ENCODE data around the gene SERHL2.

SERHL2 gene

GRCh38 chr22:42519525-42520401 lies 34.0 kb upstream of the SERHL2 start, which contains the start of gene RRP7A:
Gene RRP7A, minus strand, starts transcription at chr22:42519796. Its CDS starts 10 bp downstream, at chr22:42519786.
- Histone ChIP-seq H3K27me3 (ENCODE audit: insufficient read depth, poor library complexity, severe bottlenecking) (no peaks in the 10 kb centered on the region), H3K27ac (replicated peaks) (peak within 1 kb of the TSS; percentile 81), H3K4me3 (replicated peaks; ENCODE audit: insufficient read depth, low read length) (peak within 1 kb of the TSS; percentile 85)
- TF ChIP-seq POLR2AphosphoS5 (IDR thresholded peaks at IDR 0.05; ENCODE audit: low read depth) (peak; percentile 55; the same call in 1 of the 2 replicates), REST (IDR thresholded peaks at IDR 0.05; ENCODE audit: insufficient replicate concordance, low read depth) (peak; percentile 51), SPI1 (IDR thresholded peaks at IDR 0.05; ENCODE audit: borderline replicate concordance, low read depth) (peak; percentile 82), GABPA (IDR thresholded peaks at IDR 0.05; ENCODE audit: low read depth) (no peak)
- TF ChIP-seq, protein P1, sequence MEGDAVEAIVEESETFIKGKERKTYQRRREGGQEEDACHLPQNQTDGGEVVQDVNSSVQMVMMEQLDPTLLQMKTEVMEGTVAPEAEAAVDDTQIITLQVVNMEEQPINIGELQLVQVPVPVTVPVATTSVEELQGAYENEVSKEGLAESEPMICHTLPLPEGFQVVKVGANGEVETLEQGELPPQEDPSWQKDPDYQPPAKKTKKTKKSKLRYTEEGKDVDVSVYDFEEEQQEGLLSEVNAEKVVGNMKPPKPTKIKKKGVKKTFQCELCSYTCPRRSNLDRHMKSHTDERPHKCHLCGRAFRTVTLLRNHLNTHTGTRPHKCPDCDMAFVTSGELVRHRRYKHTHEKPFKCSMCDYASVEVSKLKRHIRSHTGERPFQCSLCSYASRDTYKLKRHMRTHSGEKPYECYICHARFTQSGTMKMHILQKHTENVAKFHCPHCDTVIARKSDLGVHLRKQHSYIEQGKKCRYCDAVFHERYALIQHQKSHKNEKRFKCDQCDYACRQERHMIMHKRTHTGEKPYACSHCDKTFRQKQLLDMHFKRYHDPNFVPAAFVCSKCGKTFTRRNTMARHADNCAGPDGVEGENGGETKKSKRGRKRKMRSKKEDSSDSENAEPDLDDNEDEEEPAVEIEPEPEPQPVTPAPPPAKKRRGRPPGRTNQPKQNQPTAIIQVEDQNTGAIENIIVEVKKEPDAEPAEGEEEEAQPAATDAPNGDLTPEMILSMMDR (IDR thresholded peaks at IDR 0.05; ENCODE audit: insufficient read depth, low read length), result no peak
- DNase-seq (ENCODE audit: low read depth in 1 of 2, low spot score in 1 of 2), result peak; percentile 65 to 66

DNA sequence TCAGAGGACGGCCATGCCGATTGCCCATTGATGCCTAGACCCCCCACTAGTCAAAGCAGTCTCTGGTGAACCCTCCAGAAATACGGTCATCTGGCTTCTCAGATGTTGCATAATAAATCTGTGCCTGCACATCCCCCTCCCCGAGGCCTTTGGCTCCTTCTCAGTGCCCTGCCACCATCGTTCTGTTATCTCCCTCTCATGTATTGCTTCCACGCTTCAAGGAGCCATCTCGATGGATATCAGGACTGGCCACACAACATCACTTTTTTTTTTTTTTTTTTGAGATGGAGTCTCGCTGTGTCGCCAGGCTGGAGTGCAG lies 32.6 kb upstream of the SERHL2 start:
- Histone ChIP-seq H3K4me3 (replicated peaks; ENCODE audit: insufficient read depth, low read length) (no peak overlapping the region), H3K27ac (replicated peaks) (no peak overlapping the region), H3K27me3 (ENCODE audit: insufficient read depth, poor library complexity, severe bottlenecking) (no peaks in the 10 kb centered on the region)
- TF ChIP-seq GABPA (IDR thresholded peaks at IDR 0.05; ENCODE audit: low read depth), result no peak
- TF ChIP-seq REST (IDR thresholded peaks at IDR 0.05; ENCODE audit: insufficient replicate concordance, low read depth), result no peak
- no peak for TF ChIP-seq POLR2AphosphoS5 (IDR thresholded peaks at IDR 0.05; ENCODE audit: low read depth)
- TF ChIP-seq, protein P1 (IDR thresholded peaks at IDR 0.05; ENCODE audit: insufficient read depth, low read length), result no peak
- no peak for TF ChIP-seq SPI1 (IDR thresholded peaks at IDR 0.05; ENCODE audit: borderline replicate concordance, low read depth)
- DNase-seq (ENCODE audit: low read depth in 1 of 2, low spot score in 1 of 2), result no peak

- no peak overlapping the region for H3K27ac ChIP-seq (replicated peaks)
- DNase-seq (ENCODE audit: low read depth in 1 of 2, low spot score in 1 of 2), result no peak
- no peaks in the 10 kb centered on the region for H3K27me3 ChIP-seq (ENCODE audit: insufficient read depth, poor library complexity, severe bottlenecking)
- no peak for TF ChIP-seq REST (IDR thresholded peaks at IDR 0.05; ENCODE audit: insufficient replicate concordance, low read depth)
- TF ChIP-seq, protein P1 (IDR thresholded peaks at IDR 0.05; ENCODE audit: insufficient read depth, low read length), result no peak
- no peak for TF ChIP-seq POLR2AphosphoS5 (IDR thresholded peaks at IDR 0.05; ENCODE audit: low read depth)
- TF ChIP-seq SPI1 (IDR thresholded peaks at IDR 0.05; ENCODE audit: borderline replicate concordance, low read depth), result no peak
- no peak for TF ChIP-seq GABPA (IDR thresholded peaks at IDR 0.05; ENCODE audit: low read depth)
- no peak overlapping the region for H3K4me3 ChIP-seq (replicated peaks; ENCODE audit: insufficient read depth, low read length)
Observed at GRCh38 chr22:42522546-42522945, 31.2 kb upstream of the SERHL2 start.
